Smooth muscle cell (in vitro differentiated cells): ENCODE results near the gene RAB34. TPM values are rescaled to one million over a fixed set of nuclear protein-coding genes. Genes with fewer than 3 reads are reported as not detected.

Experiments used
- DNase-seq: peaks from one replicate; lab custom pipeline; 2025; ENCODE audit not compliant: unreplicated experiment; lab: John Stamatoyannopoulos, UW
- H2AFZ ChIP-seq: fragments of 200-600 bp; sonication (generic); 2 replicates; pipeline ENCODE4 v1.6.0; 2016; ENCODE audit warnings: antibody characterized with exemption, low read depth, mild to moderate bottlenecking
- H3F3A ChIP-seq: fragments of 200-600 bp; sonication (generic); 2 replicates; pipeline ENCODE4 v1.6.0; 2017; ENCODE audit warnings: antibody characterized with exemption, low read depth
- H3K27ac ChIP-seq: fragments of 200-600 bp; sonication (generic); 2 replicates; pipeline ENCODE4 v1.5.1; 2016; ENCODE audit warnings: low read depth, mild to moderate bottlenecking
- H3K27me3 ChIP-seq: fragments of 200-600 bp; sonication (generic); 2 replicates; pipeline ENCODE4 v1.6.1; 2016; ENCODE audit warnings: low read depth, mild to moderate bottlenecking
- H3K36me3 ChIP-seq: fragments of 200-600 bp; sonication (generic); 2 replicates; pipeline ENCODE4 v1.5.1; 2016; ENCODE audit warnings: low read depth
- H3K4me1 ChIP-seq: fragments of 200-600 bp; sonication (generic); 2 replicates; pipeline ENCODE4 v1.5.1; 2016; ENCODE audit warnings: low read depth
- H3K4me2 ChIP-seq: fragments of 200-600 bp; sonication (generic); 2 replicates; pipeline ENCODE4 v1.6.0; 2016; ENCODE audit warnings: mild to moderate bottlenecking
- H3K4me3 ChIP-seq: fragments of 200-600 bp; sonication (generic); 2 replicates; pipeline ENCODE4 v1.5.1; 2016; ENCODE audit warnings: mild to moderate bottlenecking
- H3K79me2 ChIP-seq: fragments of 200-600 bp; sonication (generic); 2 replicates; pipeline ENCODE4 v1.6.0; 2016; ENCODE audit warnings: low read depth, mild to moderate bottlenecking
- H3K9ac ChIP-seq: fragments of 200-600 bp; sonication (generic); 2 replicates; pipeline ENCODE4 v1.6.0; 2016; ENCODE audit warnings: low read depth
- H3K9me3 ChIP-seq: fragments of 200-600 bp; sonication (generic); replicated peaks from 2 replicates; pipeline ENCODE4 v1.5.1; 2016; ENCODE audit warnings: low read depth
- H4K20me1 ChIP-seq: fragments of 200-600 bp; sonication (generic); 2 replicates; pipeline ENCODE4 v1.6.0; 2016; ENCODE audit warnings: low read depth
- CTCF ChIP-seq: fragments of 200-600 bp; sonication (generic); IDR thresholded peaks from 2 replicates; pipeline ENCODE4 v1.5.1; 2017; ENCODE audit warnings: borderline replicate concordance, mild to moderate bottlenecking, antibody characterized with exemption; ENCODE audit not compliant: insufficient read depth, poor library complexity, severe bottlenecking
- WGBS: methylation state at CpG from one replicate; pipeline ENCODE4 v1.1.7; 2016; ENCODE audit warnings: low lambda C conversion rate; 5-methylcytosine and 5-hydroxymethylcytosine counted together
- polyA plus RNA-seq: library from polyadenylated mRNA; unstranded; fragments of >200 nt; fragmentation: Nextera tagmentation; extraction: Ambion mirVana; gene quantifications from 2 replicates; pipeline ENCODE4 v1.2.1, GENCODE V29; 2016
- total RNA-seq: library from RNA; depleted of rRNA; stranded (reverse); fragments of >200 nt; gene quantifications from 2 replicates; pipeline ENCODE4 v1.2.3, GENCODE V29; 2014

The RAB34 gene
- total and polyA plus RNA-seq, 2 experiments from 2014 or later = 208 to 289 TPM

- 96% methylated on average over 16 of the region's 16 CpGs for WGBS
Observed at GRCh38 chr17:28703552-28704218, 14.0 kb downstream of the RAB34 start.

GRCh38 chr17:28702752-28703150, 14.9 kb downstream of the RAB34 start:
- Histone ChIP-seq H3K4me1 (peaks cover 10% of the 10 kb centered on the region), H3K9ac (no peak overlapping the region), H2AFZ (no peak overlapping the region), H3K9me3 (no peaks in the 10 kb centered on the region), H3K27ac (no peak overlapping the region), H3F3A (no peaks in the 10 kb centered on the region), H3K36me3 (peaks cover under 1% of the 10 kb centered on the region), H4K20me1 (no peaks in the 10 kb centered on the region), H3K4me2 (no peak overlapping the region), H3K79me2 (no peaks in the 10 kb centered on the region), H3K27me3 (no peaks in the 10 kb centered on the region), H3K4me3 (no peak overlapping the region)
- no peak for TF ChIP-seq CTCF
- WGBS = 85% methylated on average over 3 of the region's 3 CpGs
- no peak for DNase-seq

More at GRCh38 chr17:28703552-28704218, 14.0 kb downstream of the RAB34 start:
- Histone ChIP-seq H3K4me3 (no peak overlapping the region), H3K27ac (no peak overlapping the region), H4K20me1 (no peaks in the 10 kb centered on the region), H2AFZ (no peak overlapping the region), H3K9me3 (no peaks in the 10 kb centered on the region), H3K79me2 (no peaks in the 10 kb centered on the region), H3K4me2 (no peak overlapping the region), H3K4me1 (peaks cover 10% of the 10 kb centered on the region), H3K36me3 (no peaks in the 10 kb centered on the region), H3K9ac (no peak overlapping the region), H3F3A (no peaks in the 10 kb centered on the region), H3K27me3 (no peaks in the 10 kb centered on the region)
- DNase-seq = no peak
- no peak for TF ChIP-seq CTCF

- Histone ChIP-seq H3K9me3 (no peaks in the 10 kb centered on the region), H3K4me2 (no peak overlapping the region), H3K27ac (no peak overlapping the region), H2AFZ (no peak overlapping the region), H3K27me3 (no peaks in the 10 kb centered on the region), H3K9ac (no peak overlapping the region), H3K4me1 (peaks cover 10% of the 10 kb centered on the region), H3K79me2 (no peaks in the 10 kb centered on the region), H4K20me1 (no peaks in the 10 kb centered on the region), H3F3A (no peaks in the 10 kb centered on the region), H3K4me3 (no peak overlapping the region), H3K36me3 (peaks cover 6% of the 10 kb centered on the region)
- WGBS = 96% methylated on average over 10 of the region's 10 CpGs
- TF ChIP-seq CTCF = no peak
- DNase-seq = no peak
Observed at GRCh38 chr17:28702026-28702751, 15.5 kb downstream of the RAB34 start.
